ENCODE results near the gene ASCC1. TPM values are rescaled to one million over a fixed set of nuclear protein-coding genes. Genes with fewer than 3 reads are reported as not detected.

ASCC1 gene
- total and polyA plus RNA-seq, 2 of the 13 experiments (the other 11 are each of a cell fraction or from before 2014, with no cell fraction given): 21.6 to 30.1 TPM

GRCh38 chr10:72056932-72057751, 158.9 kb downstream of the ASCC1 start (continued):
- no peak for TF ChIP-seq CENPBD1 (CRISPR knock-in tag; IDR thresholded peaks at IDR 0.05; ENCODE audit: borderline replicate concordance, low read depth)
- TF ChIP-seq BORCS8-MEF2B (CRISPR knock-in tag; IDR thresholded peaks at IDR 0.05): 0 out of 2 replicates have a peak, but pooled peaks have one; percentile 33
- peak; percentile 92 for TF ChIP-seq MEIS2 (CRISPR knock-in tag; IDR thresholded peaks at IDR 0.05)
- TF ChIP-seq FOXA3 (CRISPR knock-in tag; IDR thresholded peaks at IDR 0.05): peak; percentile 56
- TF ChIP-seq ZBTB2 (CRISPR knock-in tag; IDR thresholded peaks at IDR 0.05; ENCODE audit: low read depth): no peak
- TF ChIP-seq SOX6 (IDR thresholded peaks at IDR 0.05): no peak
- peak; percentile 88 for TF ChIP-seq SOX6 (CRISPR knock-in tag; IDR thresholded peaks at IDR 0.05)
- peak; percentile 45; the same call in 1 of the 2 replicates for TF ChIP-seq HES4 (CRISPR knock-in tag; IDR thresholded peaks at IDR 0.05; ENCODE audit: borderline replicate concordance)
- no peak for TF ChIP-seq ZNF414 (CRISPR knock-in tag; IDR thresholded peaks at IDR 0.05)
- peak; percentile 36 for TF ChIP-seq AGO1 (IDR thresholded peaks at IDR 0.05; ENCODE audit: low read depth, low read length, poor library complexity, severe bottlenecking)
- TF ChIP-seq ZNF432 (CRISPR knock-in tag; IDR thresholded peaks at IDR 0.05; ENCODE audit: borderline replicate concordance): no peak
- TF ChIP-seq SOX5 (CRISPR knock-in tag; IDR thresholded peaks at IDR 0.05; ENCODE audit: borderline replicate concordance): peak; percentile 91
- no peak for TF ChIP-seq ZBTB10 (CRISPR knock-in tag; IDR thresholded peaks at IDR 0.05; ENCODE audit: borderline replicate concordance)
- TF ChIP-seq POLR2AphosphoS5 (IDR thresholded peaks at IDR 0.05; ENCODE audit: low read depth, low read length): no peak
- TF ChIP-seq SAP130 (CRISPR knock-in tag; IDR thresholded peaks at IDR 0.05; ENCODE audit: low read depth): peak; percentile 72
- TF ChIP-seq ATF6 (CRISPR knock-in tag; conservative IDR thresholded peaks at IDR 0.05): no peak
- peak; percentile 45; the same call in 1 of the 2 replicates for TF ChIP-seq TFDP2 (CRISPR knock-in tag; IDR thresholded peaks at IDR 0.05)
- peak; percentile 85 for TF ChIP-seq CSRNP1 (CRISPR knock-in tag; IDR thresholded peaks at IDR 0.05)

All from HepG2 (cell line).